Small intestine (tissue), 7 donors: ENCODE data around the gene NOP53. TPM values are rescaled to one million over a fixed set of nuclear protein-coding genes. Genes with fewer than 3 reads are reported as not detected.
"Not testable (repeated sequence)": the region's sequence is repeated elsewhere in the genome, so short reads cannot be mapped to it uniquely, and the experiment has no call there.

Experiments
- DNase-seq, 2 donors: peaks; one replicate each; pipeline versions ENCODE4 v3.0.0 to v3.0.0-alpha.2; 2013
- FAIRE-seq: peaks from 2 replicates; lab custom pipeline; 2012; peaks lifted over from hg19 to GRCh38; lab: Jason Lieb, UNC
- H3K27ac ChIP-seq, 3 donors: one replicate each; pipeline ENCODE4 v1.5.1; 2013; ENCODE audit warnings: low read length in 2 of 3, mild to moderate bottlenecking in 2 of 3, control low read depth in 1 of 3, inconsistent platforms in 1 of 3, low read depth in 1 of 3, moderate library complexity in 1 of 3
- H3K27me3 ChIP-seq, 3 donors: one replicate each; pipeline ENCODE4 v1.6.1; 2013; ENCODE audit warnings: low read length in 3 of 3, inconsistent platforms in 1 of 3; ENCODE audit not compliant: control insufficient read depth in 3 of 3, insufficient read depth in 3 of 3
- H3K36me3 ChIP-seq, 3 donors: one replicate each; pipeline ENCODE4 v1.6.1; 2013; ENCODE audit warnings: low read length in 3 of 3, inconsistent platforms in 1 of 3, low read depth in 1 of 3, mild to moderate bottlenecking in 1 of 3, moderate library complexity in 1 of 3; ENCODE audit not compliant: control insufficient read depth in 3 of 3, insufficient read depth in 2 of 3
- H3K4me1 ChIP-seq, 3 donors: one replicate each; pipeline ENCODE4 v1.6.1; 2013; ENCODE audit warnings: low read length in 2 of 3, inconsistent platforms in 1 of 3, low read depth in 1 of 3, mild to moderate bottlenecking in 1 of 3, moderate library complexity in 1 of 3; ENCODE audit not compliant: control insufficient read depth in 3 of 3, insufficient read depth in 2 of 3
- H3K4me3 ChIP-seq, 3 donors: one replicate each; pipeline ENCODE4 v1.5.1; 2013; ENCODE audit warnings: low read length in 3 of 3, control low read depth in 1 of 3, inconsistent platforms in 1 of 3, low read depth in 1 of 3, mild to moderate bottlenecking in 1 of 3, moderate library complexity in 1 of 3
- H3K9me3 ChIP-seq, 2 donors: one replicate each; pipeline ENCODE4 v1.6.1; 2013; ENCODE audit warnings: low read depth in 1 of 2, low read length in 1 of 2; ENCODE audit not compliant: control insufficient read depth in 2 of 2, insufficient read depth in 1 of 2
- WGBS, 3 donors: extraction: QIAGEN DNeasy Blood & Tissue Kit; methylation state at CpG; one replicate each; pipeline ENCODE4 v1.1.7; 2013; 5-methylcytosine and 5-hydroxymethylcytosine counted together
- polyA plus RNA-seq, 4 donors: library from polyadenylated mRNA; stranded (reverse) in 3 of 4; unstranded in 1 of 4; fragments of 200-250 nt in 3 of 4; fragments of 120-200 nt in 1 of 4; gene quantifications; one replicate each; pipeline versions ENCODE4 v1.2.1 to v1.2.3, GENCODE V29; 2013
- donor health status: healthy with polysubstance abuse.
- donor health status: control.
- donor health status: control.
- donor health status: Bipolar disorder and iron deficiency.
- donor health status: healthy.

Gene NOP53
- polyA plus RNA-seq, 4 donors: 290 to 621 (median 552) TPM

DNA sequence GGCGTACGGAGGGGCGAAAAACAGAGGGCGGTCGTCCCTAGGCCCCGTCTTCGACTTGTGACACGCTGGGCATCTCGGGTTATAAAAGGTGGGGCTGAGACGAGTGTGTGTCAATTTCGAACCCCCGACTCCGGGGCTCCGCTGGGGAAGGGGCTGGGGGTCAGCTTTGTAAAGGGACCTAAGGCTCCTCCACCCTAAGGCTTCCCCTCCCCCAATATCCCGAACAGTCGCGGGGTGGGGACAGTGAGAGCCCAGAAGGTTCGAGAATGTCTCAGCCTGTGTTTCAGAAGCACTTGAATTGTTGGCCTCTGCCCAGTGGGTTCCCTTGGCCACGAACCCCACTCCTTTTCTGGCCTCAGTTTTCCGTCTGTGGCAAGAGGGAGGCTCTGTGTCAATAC is 33.6 kb downstream of the NOP53 start:
- Histone ChIP-seq H3K9me3 (peaks cover 0 to 3% of the 10 kb centered on the region in 2 donors), H3K27me3 (no peaks in the 10 kb centered on the region), H3K4me3 (peak overlapping the region; percentile 76 to 99 (median 97)), H3K4me1 (peaks cover 0 to 24% (median 0%) of the 10 kb centered on the region in 3 donors), H3K36me3 (peaks cover 0 to 36% (median 7%) of the 10 kb centered on the region in 3 donors), H3K27ac (peak overlapping the region; percentile 73 to 97 (median 85))
- DNase-seq: peak; percentile 36 to 57
- WGBS, 3 donors: 0% methylated on average over 20 of the region's 20 CpGs
- no peak for FAIRE-seq

DNA sequence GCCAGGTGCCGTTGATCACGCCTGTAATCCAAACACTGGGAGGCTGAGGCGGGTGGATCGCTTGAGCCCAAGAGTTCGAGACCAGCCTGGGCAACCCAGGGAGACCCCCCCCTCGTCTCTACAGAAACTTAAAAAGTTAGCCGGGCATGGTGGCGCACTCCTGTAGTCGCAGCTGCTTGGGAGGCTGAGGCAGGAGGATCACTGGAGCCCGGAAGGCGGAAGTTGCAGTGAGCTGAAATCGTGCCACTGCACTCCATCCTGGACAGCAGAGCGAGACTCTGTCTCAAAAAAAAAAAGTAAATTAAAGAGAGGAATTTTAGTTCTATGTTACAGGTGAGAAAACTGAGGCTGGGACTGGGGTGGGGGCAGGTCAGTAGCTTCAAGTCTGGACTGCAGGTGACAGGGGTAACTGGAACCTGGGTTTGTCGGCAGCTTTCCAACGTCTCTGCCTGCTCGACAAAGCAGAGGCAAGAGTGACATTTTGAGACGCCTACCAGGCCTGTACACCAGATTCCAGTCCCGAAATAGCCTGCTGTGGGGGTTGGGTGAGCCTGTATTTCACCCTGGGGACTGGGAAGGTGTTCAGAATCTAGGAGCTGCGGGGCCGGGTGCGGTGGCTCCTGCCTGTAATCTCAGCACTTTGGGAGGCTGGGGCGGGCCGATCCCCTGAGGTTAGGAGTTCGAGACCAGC is 34.3 kb downstream of the NOP53 start:
- H3K27ac ChIP-seq: peak overlapping the region; percentile 73 to 97 (median 85)
- peaks cover 0 to 43% (median 7%) of the 10 kb centered on the region in 3 donors for H3K36me3 ChIP-seq
- no peaks in the 10 kb centered on the region for H3K27me3 ChIP-seq
- FAIRE-seq: no peak
- H3K4me3 ChIP-seq: peak overlapping the region; percentile 76 to 99 (median 97)
- DNase-seq: peak; percentile 28 to 29
- H3K4me1 ChIP-seq: peaks cover 0 to 24% (median 0%) of the 10 kb centered on the region in 3 donors
- H3K9me3 ChIP-seq: peaks cover 0 to 3% of the 10 kb centered on the region in 2 donors
- WGBS, 3 donors: 20 to 44% (median 30%) methylated on average over 24 of the region's 24 CpGs

DNA sequence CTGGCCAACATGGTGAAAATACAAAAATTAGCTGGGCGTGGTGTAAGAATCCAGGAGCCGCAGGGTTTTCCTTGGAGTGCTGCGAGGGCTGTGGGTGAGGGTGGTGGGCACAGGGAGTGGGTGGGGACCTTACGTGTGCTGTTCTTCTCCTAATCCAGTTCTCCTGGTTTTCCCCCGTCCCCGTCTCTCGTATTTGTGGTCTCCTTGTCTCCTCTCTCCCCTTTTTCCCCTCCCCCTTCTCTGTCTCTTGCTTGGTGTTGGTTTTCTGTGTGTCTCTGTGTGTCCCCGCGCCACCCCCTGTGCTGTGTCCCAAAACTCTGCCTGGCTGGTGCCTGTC is 34.8 kb downstream of the NOP53 start:
- Histone ChIP-seq H3K4me1 (peaks cover 0 to 24% (median 0%) of the 10 kb centered on the region in 3 donors), H3K36me3 (peaks cover 0 to 49% (median 7%) of the 10 kb centered on the region in 3 donors), H3K9me3 (peaks cover 0 to 3% of the 10 kb centered on the region in 2 donors), H3K4me3 (peak overlapping the region in 2 of 3 donors; percentile 76 to 97), H3K27ac (peak overlapping the region in 1 of 3 donors; percentile 29), H3K27me3 (no peaks in the 10 kb centered on the region)
- DNase-seq: no peak
- 38 to 65% (median 50%) methylated on average over 8 to 9 of the region's 9 CpGs for WGBS, 3 donors
- FAIRE-seq: no peak

DNA sequence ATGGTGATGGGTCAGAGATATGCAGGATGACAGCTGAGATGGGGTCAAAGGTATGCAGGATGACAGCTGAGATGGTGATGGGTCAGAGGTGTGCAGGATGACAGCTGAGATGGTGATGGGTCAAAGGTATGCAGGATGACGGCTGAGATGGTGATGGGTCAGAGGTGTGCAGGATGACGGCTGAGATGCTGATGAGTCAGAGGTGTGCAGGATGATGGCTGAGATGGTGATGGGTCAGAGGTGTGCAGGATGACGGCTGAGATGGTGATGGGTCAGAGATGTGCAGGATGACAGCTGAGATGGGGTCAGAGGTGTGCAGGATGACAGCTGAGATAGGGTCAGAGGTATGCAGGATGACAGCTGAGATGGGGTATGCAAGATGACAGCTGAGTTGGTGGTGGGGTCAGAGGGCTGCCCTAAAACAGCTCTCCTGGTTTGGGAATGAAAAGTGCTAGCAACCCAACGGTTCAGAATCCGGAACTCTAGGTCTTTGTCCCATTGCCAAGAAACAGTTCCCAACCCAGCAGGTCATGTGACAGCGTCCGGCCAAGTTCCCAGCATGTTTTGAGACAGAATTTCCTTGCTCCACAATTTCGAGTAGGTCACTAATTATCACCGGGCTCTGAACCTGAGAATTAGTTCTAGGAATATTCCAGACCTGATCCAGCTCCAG is 36.4 kb downstream of the NOP53 start:
- H3K27ac ChIP-seq: no peak overlapping the region
- no peaks in the 10 kb centered on the region for H3K27me3 ChIP-seq
- FAIRE-seq: no peak
- peaks cover 0 to 23% (median 0%) of the 10 kb centered on the region in 3 donors for H3K4me1 ChIP-seq
- no peak overlapping the region for H3K4me3 ChIP-seq
- H3K9me3 ChIP-seq: peaks cover 0 to 3% of the 10 kb centered on the region in 2 donors
- H3K36me3 ChIP-seq: peaks cover 0 to 63% (median 7%) of the 10 kb centered on the region in 3 donors
- 32 to 42% (median 39%) methylated on average over 9 of the region's 9 CpGs for whole genome bisulfite sequencing, 3 donors
- peak in 1 of 2 donors; percentile 21 for DNase-seq

DNA sequence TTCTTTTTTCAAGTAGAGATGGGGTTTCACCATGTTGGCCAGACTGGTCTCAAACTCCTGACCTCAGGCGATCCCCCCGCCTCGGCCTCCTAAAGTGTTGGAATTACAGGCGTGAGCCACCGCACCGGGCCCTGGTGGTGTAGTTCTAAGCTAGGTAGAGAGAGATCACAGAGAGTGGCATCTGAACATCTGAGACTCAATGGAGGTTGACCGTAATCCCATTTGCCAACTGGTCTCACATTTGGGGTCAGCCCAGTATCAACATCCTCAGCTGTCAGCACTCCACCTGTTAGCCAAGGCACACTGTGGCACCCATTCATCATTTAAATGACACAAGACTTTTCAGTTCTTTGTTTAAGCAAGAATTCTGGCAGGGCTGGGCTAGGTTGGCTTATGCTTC is 41.2 kb downstream of the NOP53 start:
- WGBS, 3 donors: 94 to 97% (median 95%) methylated on average over 7 of the region's 7 CpGs

DNA sequence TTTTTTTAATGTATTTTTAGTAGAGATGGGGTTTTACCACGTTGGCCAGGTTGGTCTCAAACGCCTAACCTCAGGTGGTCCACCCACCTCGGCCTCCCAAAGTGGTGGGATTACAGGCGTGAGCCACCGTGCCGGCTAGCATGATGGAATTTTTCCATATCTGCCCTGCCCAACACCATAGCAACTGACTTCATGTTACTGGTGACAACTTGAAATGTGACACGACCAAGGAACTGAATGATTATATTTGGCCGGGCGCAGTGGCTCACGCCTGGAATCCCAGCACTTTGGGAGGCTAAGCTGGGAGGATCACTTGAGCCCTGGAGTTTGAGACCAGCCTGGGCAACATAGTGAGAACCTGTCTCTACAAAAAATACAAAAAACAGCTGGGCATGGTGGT is 42.0 kb downstream of the NOP53 start:
- H3K9me3 ChIP-seq, H3K4me3 ChIP-seq, H3K4me1 ChIP-seq, DNase-seq, FAIRE-seq, H3K27ac ChIP-seq, H3K27me3 ChIP-seq: not testable (repeated sequence)
- 86 to 89% (median 88%) methylated on average over 10 of the region's 10 CpGs for WGBS, 3 donors
- H3K36me3 ChIP-seq: peaks cover 0 to 51% (median 0%) of the 10 kb centered on the region in 3 donors

More for the DNA sequence above, 41.2 kb downstream of the NOP53 start:
- Histone ChIP-seq H3K36me3 (peaks cover 0 to 58% (median 2%) of the 10 kb centered on the region in 3 donors), H3K9me3 (no peaks in the 10 kb centered on the region), H3K4me1 (no peaks in the 10 kb centered on the region), H3K27ac (no peak overlapping the region), H3K27me3 (no peaks in the 10 kb centered on the region), H3K4me3 (no peak overlapping the region)
- FAIRE-seq: no peak
- no peak for DNase-seq

DNA sequence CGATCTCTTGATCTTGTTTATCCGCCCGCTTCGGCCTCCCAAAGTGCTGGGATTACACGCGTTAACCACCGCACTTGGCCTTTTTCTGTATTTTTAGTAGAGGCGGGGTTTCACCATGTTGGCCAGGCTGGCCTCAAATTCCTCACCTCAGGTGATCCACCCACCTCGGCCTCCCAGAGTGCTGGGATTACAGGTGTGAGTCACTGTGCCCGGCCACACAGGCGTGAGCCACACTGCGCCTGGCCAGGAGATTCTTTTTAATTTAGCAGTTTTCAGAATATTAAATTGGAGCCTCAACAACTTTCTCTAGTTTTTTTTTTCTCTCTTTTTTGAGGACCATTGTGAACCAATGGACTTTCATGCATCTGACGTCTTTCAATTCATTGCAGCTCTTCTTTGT is 44.5 kb downstream of the NOP53 start:
- not testable (repeated sequence) for H3K4me3 ChIP-seq, FAIRE-seq, H3K27ac ChIP-seq, H3K27me3 ChIP-seq, DNase-seq, H3K9me3 ChIP-seq, H3K4me1 ChIP-seq
- H3K36me3 ChIP-seq: peaks cover 0 to 29% (median 0%) of the 10 kb centered on the region in 3 donors
- WGBS, 3 donors: 81 to 87% (median 84%) methylated on average over 13 of the region's 13 CpGs

DNA sequence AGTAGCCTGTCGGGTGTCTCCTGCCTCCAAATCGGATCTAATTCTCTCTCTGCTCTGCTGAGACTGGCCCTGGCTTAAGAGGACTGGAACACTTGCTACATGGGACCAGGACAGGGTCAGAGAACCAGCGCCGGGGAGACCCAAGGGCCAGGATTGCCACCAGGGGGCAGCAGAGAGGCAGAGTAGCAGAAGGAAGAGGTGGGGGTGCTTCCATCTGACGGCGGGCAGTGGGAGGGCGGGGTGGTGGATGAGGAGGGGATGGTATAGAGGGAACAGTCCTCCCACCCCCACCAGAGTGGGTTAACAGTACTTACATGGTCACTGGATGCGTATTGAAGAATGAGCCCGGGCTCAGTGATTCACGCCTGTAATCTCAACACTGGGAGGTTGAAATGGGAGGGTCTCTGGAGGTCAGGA is 45.1 kb downstream of the NOP53 start:
- WGBS, 3 donors: 9 to 12% (median 11%) methylated on average over 10 of the region's 10 CpGs
- no peak overlapping the region for H3K27ac ChIP-seq
- peak; percentile 71 to 81 for DNase-seq
- no peak for FAIRE-seq
- no peaks in the 10 kb centered on the region for H3K4me1 ChIP-seq
- H3K36me3 ChIP-seq: peaks cover 0 to 23% (median 0%) of the 10 kb centered on the region in 3 donors
- no peaks in the 10 kb centered on the region for H3K9me3 ChIP-seq
- no peak overlapping the region for H3K4me3 ChIP-seq
- no peaks in the 10 kb centered on the region for H3K27me3 ChIP-seq
